Activated CD8-positive, alpha-beta memory T cell treated with anti-CD3 and anti-CD28 coated beads, Interleukin-2, amount 50 U/mL, for 24 hours (primary cell): ENCODE results near the gene FCGR2B.
"Not testable (repeated sequence)": the region's sequence is repeated elsewhere in the genome, so short reads cannot be mapped to it uniquely, and the experiment has no call there.

ENCODE experiments used
- DNase-seq: peaks from one replicate; pipeline ENCODE4 v3.0.0-alpha.2; 2020; ENCODE audit errors: extremely low read depth

FCGR2B gene

DNA sequence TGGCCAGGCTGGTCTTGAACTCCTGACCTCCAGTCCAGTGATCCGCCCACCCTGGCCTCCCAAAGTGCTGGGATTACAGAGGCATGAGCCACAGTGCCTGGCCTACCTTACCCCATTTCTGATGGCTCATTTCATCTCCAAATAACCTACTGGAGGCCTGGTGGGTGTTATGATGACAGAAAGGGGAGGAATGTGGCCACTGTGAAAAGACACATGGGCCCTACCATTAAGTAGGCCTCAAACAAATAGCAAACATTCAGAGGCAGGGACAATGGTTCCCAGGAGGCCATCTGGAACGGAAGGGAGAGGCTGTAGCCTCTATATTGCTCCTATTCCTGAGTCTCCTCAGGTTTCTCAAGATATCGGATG is 43.2 kb downstream of the FCGR2B start:
- no peak for DNase-seq

DNA sequence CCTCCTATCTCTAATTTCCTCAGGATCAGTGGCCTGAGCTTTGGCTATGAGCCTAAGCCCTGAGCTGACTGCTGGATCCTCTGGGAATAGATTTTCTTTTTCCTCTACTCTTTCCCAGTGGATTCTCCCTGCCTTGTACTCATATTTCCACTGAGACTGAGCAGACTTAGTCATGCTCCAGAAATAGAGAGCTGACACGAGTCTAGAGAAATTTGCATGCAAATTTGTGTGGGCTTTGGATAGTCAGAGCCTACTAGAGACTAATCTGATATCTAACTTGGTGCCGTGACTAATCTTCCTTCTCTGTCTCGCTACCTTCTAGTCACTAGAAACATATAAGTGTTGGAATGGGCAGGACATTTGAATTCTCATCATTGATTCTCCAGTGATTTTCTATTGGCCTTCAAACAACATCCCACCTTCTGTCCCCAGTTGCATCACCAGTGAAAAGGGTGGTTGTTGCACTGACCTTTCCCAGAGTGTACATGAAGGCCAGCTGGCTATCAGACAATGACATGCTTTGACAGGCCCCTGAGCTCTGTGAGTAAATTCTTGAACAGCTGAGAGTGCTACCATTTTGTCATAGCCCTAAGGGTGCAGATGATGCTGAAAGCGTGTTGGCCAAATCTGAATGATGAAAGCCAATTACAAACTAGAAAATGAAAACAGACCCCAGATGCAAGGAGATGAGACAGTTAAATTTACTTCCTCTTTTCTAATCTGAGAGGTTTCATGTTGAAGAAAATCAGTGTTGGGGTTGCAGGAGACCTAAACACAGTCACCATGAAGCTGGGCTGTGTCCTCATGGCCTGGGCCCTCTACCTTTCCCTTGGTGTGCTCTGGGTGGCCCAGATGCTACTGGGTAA is 43.8 kb downstream of the FCGR2B start, which contains the start of gene FCRLA:
Gene FCRLA (plus strand): TSS at position 748 of the 866 bp plus-strand sequence. CDS start 36 bp downstream, at position 784.
- no peak for DNase-seq

- no peak for DNase-seq
Measured at GRCh38 chr1:161707503-161707902, 44.6 kb downstream of the FCGR2B start.

GRCh38 chr1:161709373-161709772 is 46.4 kb downstream of the FCGR2B start:
- no peak for DNase-seq

DNA sequence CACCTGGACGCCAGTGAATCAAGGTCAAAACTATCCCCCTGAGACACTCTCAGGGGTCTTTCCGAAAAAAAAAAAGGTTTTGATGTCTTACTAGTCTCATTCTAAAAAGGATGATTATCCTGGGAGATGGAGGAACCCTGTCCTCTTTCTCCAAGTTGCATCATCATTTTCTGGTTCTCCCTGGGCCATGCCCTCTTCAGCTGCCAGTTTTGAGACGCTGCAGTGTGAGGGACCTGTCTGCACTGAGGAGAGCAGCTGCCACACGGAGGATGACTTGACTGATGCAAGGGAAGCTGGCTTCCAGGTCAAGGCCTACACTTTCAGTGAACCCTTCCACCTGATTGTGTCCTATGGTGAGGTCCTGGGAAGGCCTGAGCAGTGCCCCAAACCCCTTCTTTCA is 47.6 kb downstream of the FCGR2B start:
- DNase-seq: no peak

DNA sequence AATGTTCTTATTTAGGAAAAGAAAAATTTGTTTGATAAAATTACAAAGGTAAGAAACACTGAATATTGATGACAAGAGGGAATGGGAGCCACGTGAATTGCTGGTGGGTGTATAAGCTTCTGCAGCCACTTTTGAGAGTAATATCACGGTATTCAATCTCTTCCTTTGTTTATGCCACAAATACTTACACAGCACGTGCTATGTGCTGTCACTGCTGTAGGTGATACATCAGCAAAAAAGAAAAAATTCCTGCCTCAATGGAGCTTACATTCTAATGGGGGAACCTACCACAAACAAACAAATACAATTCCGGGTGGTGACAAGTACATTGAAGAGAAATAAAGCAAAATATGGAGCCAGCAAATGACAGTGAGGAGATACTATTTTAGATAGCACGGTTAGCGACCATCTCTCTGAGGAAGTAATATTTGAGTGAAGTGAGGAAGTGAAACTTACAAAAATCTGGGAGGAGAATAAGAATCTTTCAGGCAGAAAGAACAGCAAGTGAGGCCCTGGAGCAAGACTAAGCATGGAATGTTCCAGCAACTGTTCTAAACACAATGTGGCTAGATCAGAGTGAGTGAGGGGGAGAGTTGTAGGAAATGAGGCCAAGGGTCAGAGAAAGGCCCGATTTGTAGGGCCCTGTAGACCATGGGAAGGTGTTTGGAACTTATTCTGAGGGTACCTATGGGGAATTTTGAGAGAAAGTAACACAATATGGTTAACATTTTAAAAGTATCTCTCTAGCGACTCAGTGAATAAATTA is 55.8 kb downstream of the FCGR2B start:
- no peak for DNase-seq

DNA sequence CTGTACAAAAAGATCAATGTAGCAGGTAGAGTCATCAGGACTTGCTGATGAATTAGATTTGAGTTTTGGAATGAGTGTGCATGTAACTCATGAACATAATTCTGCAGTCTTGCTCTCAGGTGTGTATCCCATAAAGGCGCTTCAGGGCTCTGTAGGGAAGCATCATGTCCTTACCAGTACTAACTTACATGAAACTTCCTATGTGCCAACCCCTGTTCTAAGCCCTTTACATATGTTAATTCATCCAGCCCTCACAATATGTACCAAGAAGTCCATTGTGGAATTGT is 56.3 kb downstream of the FCGR2B start:
- no peak for DNase-seq

GRCh38 chr1:161720422-161720821 is 57.5 kb downstream of the FCGR2B start:
- DNase-seq: no peak

- no peak for DNase-seq
Measured at GRCh38 chr1:161720956-161721737, 58.2 kb downstream of the FCGR2B start, which contains the start of gene FCRLB. TSS of gene FCRLB (plus strand) at chr1:161721544. CDS start at chr1:161722673, 1,129 bp downstream.

DNA sequence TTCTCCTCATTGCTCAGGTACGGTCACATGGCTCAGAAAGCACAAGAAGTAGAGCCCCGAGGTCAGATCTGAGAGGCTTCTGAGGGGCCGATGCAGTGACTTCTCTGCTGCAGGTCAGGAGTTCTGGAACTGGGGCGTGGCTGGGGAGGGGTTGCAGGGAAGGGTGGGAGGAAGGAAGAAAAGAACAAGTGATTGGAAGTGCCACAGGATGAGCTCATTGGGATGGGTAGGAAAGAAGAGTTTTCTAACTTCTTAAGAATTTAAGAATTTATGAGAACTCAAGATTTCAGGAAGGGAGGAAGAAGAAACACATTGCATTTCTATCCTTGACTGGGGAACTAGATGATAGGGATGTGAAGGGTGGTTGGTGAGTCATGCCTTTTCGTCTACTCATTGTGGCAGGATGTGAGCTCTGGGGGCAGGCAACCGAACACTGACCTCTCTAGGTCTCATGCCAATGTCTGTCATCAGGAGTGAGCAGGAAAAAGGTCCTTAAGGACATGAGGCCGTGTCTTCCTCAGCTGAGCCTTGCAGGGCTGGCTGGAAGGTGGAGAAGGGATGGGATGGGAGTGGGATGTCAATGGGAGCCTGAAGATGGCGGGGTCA is 58.9 kb downstream of the FCGR2B start:
- DNase-seq: no peak

GRCh38 chr1:161722406-161722805 is 59.5 kb downstream of the FCGR2B start:
- DNase-seq: no peak

GRCh38 chr1:161723459-161724141 is 60.7 kb downstream of the FCGR2B start:
- DNase-seq: no peak

- not testable (repeated sequence) for DNase-seq
Measured at GRCh38 chr1:161725258-161725907, 62.4 kb downstream of the FCGR2B start.

GRCh38 chr1:161725908-161726472 is 63.0 kb downstream of the FCGR2B start:
- DNase-seq: no peak

DNA sequence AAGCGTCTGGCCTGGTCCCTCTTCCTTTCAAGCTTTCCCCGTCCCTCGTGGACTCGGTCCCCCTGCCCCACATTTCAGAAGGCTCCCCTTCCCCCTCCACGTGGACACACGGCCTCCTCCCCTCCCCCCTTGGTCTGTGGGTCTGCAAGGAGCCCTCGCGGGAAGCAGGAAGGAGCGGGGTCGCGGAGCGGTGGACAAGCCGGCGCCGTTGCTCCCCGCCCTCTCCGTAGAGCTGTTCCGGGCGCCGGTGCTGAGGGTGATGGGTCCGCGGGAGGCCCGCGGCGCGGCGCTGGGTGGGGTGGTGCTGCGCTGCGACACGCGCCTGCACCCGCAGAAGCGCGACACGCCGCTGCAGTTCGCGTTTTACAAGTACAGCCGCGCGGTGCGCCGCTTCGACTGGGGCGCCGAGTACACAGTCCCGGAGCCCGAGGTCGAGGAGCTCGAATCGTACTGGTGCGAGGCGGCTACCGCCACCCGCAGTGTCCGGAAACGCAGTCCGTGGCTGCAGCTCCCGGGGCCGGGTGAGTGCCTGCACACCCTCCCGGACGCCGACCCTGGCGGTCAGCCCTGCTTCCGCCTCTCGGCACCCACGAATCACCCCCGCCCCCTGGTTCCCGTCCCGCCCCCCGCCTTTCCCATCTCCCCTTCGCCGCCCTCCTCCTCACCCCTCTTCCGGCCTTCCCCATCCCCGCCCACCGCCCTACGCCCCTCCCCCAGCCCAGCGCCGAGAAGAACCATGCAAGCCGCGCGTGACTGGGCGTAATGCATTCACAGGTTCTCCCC is 63.7 kb downstream of the FCGR2B start:
- no peak for DNase-seq

GRCh38 chr1:161727256-161727924 is 64.4 kb downstream of the FCGR2B start:
- no peak for DNase-seq
